SK-N-SH treated with all-trans-retinoic acid at 6 μM for 48 hours (cell line): Measurements from ENCODE around the gene C16orf95.

Source experiments
- ATAC-seq: fragments of 200-7000 bp; cut with Tn5 transposase; 3 replicates; pipeline ENCODE4 v1.9.1; 2020; ENCODE audit warnings: mild to moderate bottlenecking, moderate library complexity
- ARNTL ChIP-seq: fragments of 450-650 bp; formaldehyde crosslinking; IDR thresholded peaks from 2 replicates; pipeline ENCODE4 v1.5.0; 2020; ENCODE audit warnings: low read depth, mild to moderate bottlenecking, moderate library complexity, borderline replicate concordance
- BACH2 ChIP-seq: fragments of 250-450 bp; sonication (Bioruptor Pico); IDR thresholded peaks from 2 replicates; pipeline ENCODE4 v1.9.0; 2021; ENCODE audit warnings: mild to moderate bottlenecking, borderline replicate concordance
- CSDC2 ChIP-seq: fragments of 250-450 bp; sonication (Bioruptor Pico); IDR thresholded peaks from 2 replicates; pipeline ENCODE4 v1.5.0; 2020; ENCODE audit warnings: mild to moderate bottlenecking, moderate library complexity
- ESRRG ChIP-seq: fragments of 250-450 bp; sonication (Bioruptor Pico); IDR thresholded peaks from 2 replicates; pipeline ENCODE4 v1.6.1; 2021; ENCODE audit warnings: mild to moderate bottlenecking
- GLIS3 ChIP-seq: fragments of 250-450 bp; sonication (Bioruptor Pico); IDR thresholded peaks from 2 replicates; pipeline ENCODE4 v1.5.0; 2020; ENCODE audit warnings: mild to moderate bottlenecking, moderate library complexity
- ISL1 ChIP-seq: fragments of 250-450 bp; sonication (Bioruptor Pico); IDR thresholded peaks from 2 replicates; pipeline ENCODE4 v2.1.2; 2022; ENCODE audit warnings: mild to moderate bottlenecking, moderate library complexity
- OSR1 ChIP-seq: fragments of 250-450 bp; sonication (Bioruptor Pico); IDR thresholded peaks from 2 replicates; pipeline ENCODE4 v1.8.0; 2022; ENCODE audit warnings: moderate library complexity, mild to moderate bottlenecking, inconsistent platforms
- SNAI2 ChIP-seq: fragments of 250-450 bp; sonication (Bioruptor Pico); IDR thresholded peaks from 2 replicates; pipeline ENCODE4 v1.5.0; 2020; ENCODE audit warnings: mild to moderate bottlenecking, moderate library complexity
- TCF4 ChIP-seq: fragments of 250-450 bp; sonication (Bioruptor Pico); IDR thresholded peaks from 2 replicates; pipeline ENCODE4 v1.8.0; 2021; ENCODE audit warnings: mild to moderate bottlenecking, moderate library complexity, borderline replicate concordance
- TOX ChIP-seq: fragments of 250-450 bp; sonication (Bioruptor Pico); IDR thresholded peaks from 2 replicates; pipeline ENCODE4 v1.8.0; 2021; ENCODE audit warnings: mild to moderate bottlenecking, moderate library complexity, borderline replicate concordance
- ZC3H10 ChIP-seq: fragments of 250-450 bp; sonication (Bioruptor Pico); IDR thresholded peaks from 2 replicates; pipeline ENCODE4 v1.5.1; 2021; ENCODE audit warnings: mild to moderate bottlenecking, moderate library complexity
- ZFP3 ChIP-seq: fragments of 250-450 bp; sonication (Bioruptor Pico); IDR thresholded peaks from 2 replicates; pipeline ENCODE4 v1.5.0; 2020; ENCODE audit warnings: mild to moderate bottlenecking, moderate library complexity
- ZFP30 ChIP-seq: fragments of 450-650 bp; formaldehyde crosslinking; IDR thresholded peaks from 2 replicates; pipeline ENCODE4 v1.5.0; 2022; ENCODE audit warnings: mild to moderate bottlenecking, moderate library complexity
- ZNF565 ChIP-seq: fragments of 450-650 bp; formaldehyde crosslinking; conservative IDR thresholded peaks from 2 replicates; pipeline ENCODE4 v1.5.0; 2020; ENCODE audit warnings: low read depth, mild to moderate bottlenecking, moderate library complexity
- ZNF70 ChIP-seq: fragments of 450-650 bp; formaldehyde crosslinking; IDR thresholded peaks from 2 replicates; pipeline ENCODE4 v1.5.0; 2020; ENCODE audit warnings: mild to moderate bottlenecking, moderate library complexity
- ZNF8 ChIP-seq: fragments of 450-650 bp; formaldehyde crosslinking; IDR thresholded peaks from 2 replicates; pipeline ENCODE4 v1.5.0; 2020; ENCODE audit warnings: mild to moderate bottlenecking, moderate library complexity
- TF ChIP-seq, protein P1 (sequence below): fragments of 250-450 bp; sonication (Bioruptor Pico); IDR thresholded peaks from 2 replicates; pipeline ENCODE4 v1.5.1; 2020; ENCODE audit warnings: low read depth, mild to moderate bottlenecking, moderate library complexity
- TF ChIP-seq, protein P2 (sequence below): fragments of 250-450 bp; sonication (Bioruptor Pico); IDR thresholded peaks from 2 replicates; pipeline ENCODE4 v1.8.0; 2021; ENCODE audit warnings: low read depth, mild to moderate bottlenecking, moderate library complexity, borderline replicate concordance
- TF ChIP-seq, protein P3 (sequence below): fragments of 250-450 bp; sonication (Bioruptor Pico); IDR thresholded peaks from 2 replicates; pipeline ENCODE4 v1.5.0; 2020; ENCODE audit warnings: mild to moderate bottlenecking, moderate library complexity
- TF ChIP-seq, protein P4 (sequence below): fragments of 250-450 bp; sonication (Bioruptor Pico); IDR thresholded peaks from 2 replicates; pipeline ENCODE4 v1.8.0; 2020; ENCODE audit warnings: mild to moderate bottlenecking, moderate library complexity, borderline replicate concordance
- TF ChIP-seq, protein P5 (sequence below): fragments of 250-450 bp; sonication (Bioruptor Pico); IDR thresholded peaks from 2 replicates; pipeline ENCODE4 v1.5.1; 2021; ENCODE audit warnings: mild to moderate bottlenecking, moderate library complexity

Gene C16orf95

DNA sequence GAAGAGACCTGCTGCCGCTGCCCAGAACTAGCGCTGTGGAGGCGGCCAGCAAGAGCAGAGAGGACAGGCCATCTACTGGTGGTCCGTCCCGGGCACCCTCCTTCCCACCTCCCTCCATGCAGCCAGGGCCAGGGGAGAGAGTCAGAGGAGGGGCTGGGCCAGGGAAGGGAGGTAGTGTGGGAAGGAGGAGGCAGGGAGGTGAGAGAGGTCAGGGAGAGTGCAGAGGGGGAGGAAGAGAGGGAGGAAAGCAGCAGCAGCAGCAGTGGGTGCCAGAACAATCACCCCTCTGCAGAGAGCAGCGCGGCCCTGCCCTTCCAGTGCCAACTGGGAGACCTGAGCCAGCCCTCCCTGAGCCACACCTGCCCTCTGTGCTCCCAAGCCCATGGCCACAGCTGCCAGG, 6.6 kb downstream of the C16orf95 start:
- TF ChIP-seq SNAI2 (CRISPR knock-in tag) (no peak), ZFP3 (CRISPR knock-in tag) (no peak), ISL1 (CRISPR knock-in tag) (no peak)
- TF ChIP-seq, all 23 proteins: peak for 0
- no peak for ATAC-seq

DNA sequence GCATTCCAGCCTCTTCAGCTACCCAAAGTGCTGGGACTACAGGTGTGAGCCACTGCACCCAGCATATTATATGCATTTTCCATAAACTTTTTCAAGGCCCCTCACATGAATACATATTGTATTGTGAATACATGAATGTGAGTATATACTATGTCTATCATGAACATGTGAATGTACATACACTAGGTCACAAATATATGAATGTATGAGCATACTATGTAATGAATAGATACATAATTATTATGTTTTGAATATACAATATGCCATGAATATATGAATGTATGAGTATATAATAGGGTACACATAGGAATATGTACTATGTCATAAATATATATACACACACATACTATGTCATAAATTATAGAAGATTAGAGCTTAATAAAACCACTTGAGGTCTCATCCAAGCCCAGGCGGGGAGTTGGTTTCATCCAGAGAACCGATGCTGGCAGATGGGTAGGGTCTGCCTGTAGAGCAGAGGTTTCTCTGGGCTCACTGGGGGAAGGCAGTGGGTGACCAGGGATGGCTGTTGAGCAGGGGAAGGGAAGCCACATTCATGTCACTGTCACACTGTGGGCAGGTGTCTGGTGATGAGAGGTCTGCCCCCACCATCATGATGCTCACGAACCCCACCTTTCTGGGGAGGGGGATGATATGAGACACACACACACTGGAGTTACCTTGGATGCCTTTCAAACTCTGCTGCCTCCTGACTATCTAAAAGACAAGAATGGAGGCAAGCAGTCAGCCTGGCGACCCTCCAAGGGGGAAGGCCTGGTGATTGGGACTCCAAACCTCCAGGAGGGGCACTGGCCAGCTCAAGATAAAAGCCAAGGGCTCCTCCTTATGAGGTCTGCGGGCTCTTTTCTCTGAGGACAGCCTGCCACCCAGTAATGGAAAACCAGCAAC, 7.3 kb downstream of the C16orf95 start:
- ATAC-seq, result no peak
- TF ChIP-seq TCF4, result no peak
- TF ChIP-seq, protein P1, sequence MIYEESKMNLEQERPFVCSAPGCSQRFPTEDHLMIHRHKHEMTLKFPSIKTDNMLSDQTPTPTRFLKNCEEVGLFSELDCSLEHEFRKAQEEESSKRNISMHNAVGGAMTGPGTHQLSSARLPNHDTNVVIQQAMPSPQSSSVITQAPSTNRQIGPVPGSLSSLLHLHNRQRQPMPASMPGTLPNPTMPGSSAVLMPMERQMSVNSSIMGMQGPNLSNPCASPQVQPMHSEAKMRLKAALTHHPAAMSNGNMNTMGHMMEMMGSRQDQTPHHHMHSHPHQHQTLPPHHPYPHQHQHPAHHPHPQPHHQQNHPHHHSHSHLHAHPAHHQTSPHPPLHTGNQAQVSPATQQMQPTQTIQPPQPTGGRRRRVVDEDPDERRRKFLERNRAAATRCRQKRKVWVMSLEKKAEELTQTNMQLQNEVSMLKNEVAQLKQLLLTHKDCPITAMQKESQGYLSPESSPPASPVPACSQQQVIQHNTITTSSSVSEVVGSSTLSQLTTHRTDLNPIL (CRISPR knock-in tag), result no peak
- TF ChIP-seq ZNF70 (CRISPR knock-in tag), result no peak
- no peak for TF ChIP-seq ARNTL (CRISPR knock-in tag)
- TF ChIP-seq CSDC2, result no peak
- TF ChIP-seq BACH2 (CRISPR knock-in tag), result no peak
- TF ChIP-seq OSR1 (CRISPR knock-in tag), result no peak
- TF ChIP-seq ZNF565 (CRISPR knock-in tag), result no peak
- no peak for TF ChIP-seq ZNF8 (CRISPR knock-in tag)
- TF ChIP-seq ZFP3 (CRISPR knock-in tag), result no peak
- no peak for TF ChIP-seq ZC3H10 (CRISPR knock-in tag)
- no peak for TF ChIP-seq TOX
- TF ChIP-seq, protein P2, sequence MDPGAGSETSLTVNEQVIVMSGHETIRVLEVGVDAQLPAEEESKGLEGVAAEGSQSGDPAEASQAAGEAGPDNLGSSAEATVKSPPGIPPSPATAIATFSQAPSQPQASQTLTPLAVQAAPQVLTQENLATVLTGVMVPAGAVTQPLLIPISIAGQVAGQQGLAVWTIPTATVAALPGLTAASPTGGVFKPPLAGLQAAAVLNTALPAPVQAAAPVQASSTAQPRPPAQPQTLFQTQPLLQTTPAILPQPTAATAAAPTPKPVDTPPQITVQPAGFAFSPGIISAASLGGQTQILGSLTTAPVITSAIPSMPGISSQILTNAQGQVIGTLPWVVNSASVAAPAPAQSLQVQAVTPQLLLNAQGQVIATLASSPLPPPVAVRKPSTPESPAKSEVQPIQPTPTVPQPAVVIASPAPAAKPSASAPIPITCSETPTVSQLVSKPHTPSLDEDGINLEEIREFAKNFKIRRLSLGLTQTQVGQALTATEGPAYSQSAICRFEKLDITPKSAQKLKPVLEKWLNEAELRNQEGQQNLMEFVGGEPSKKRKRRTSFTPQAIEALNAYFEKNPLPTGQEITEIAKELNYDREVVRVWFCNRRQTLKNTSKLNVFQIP (CRISPR knock-in tag), result no peak
- no peak for TF ChIP-seq GLIS3 (CRISPR knock-in tag)

DNA sequence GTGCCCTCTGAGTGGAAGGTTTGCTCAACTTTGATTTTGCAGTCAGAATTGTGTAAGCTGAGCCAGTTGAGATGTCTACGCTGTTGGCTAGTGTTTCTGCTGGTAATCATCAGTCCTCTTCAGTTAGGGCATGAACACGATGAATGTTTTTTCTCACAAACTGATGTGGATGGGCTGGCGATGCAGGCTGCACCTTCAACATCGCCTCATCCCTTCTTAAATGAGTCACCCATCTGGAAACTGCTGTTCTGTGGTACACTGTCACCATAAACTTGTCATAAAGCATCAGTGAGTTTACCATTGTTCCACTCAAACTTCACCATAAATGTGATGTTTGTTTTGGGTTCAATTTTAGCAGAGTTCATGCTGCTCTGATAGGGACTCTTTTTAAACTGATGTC, 8.4 kb downstream of the C16orf95 start:
- no peak for ATAC-seq
- TF ChIP-seq, protein P3, sequence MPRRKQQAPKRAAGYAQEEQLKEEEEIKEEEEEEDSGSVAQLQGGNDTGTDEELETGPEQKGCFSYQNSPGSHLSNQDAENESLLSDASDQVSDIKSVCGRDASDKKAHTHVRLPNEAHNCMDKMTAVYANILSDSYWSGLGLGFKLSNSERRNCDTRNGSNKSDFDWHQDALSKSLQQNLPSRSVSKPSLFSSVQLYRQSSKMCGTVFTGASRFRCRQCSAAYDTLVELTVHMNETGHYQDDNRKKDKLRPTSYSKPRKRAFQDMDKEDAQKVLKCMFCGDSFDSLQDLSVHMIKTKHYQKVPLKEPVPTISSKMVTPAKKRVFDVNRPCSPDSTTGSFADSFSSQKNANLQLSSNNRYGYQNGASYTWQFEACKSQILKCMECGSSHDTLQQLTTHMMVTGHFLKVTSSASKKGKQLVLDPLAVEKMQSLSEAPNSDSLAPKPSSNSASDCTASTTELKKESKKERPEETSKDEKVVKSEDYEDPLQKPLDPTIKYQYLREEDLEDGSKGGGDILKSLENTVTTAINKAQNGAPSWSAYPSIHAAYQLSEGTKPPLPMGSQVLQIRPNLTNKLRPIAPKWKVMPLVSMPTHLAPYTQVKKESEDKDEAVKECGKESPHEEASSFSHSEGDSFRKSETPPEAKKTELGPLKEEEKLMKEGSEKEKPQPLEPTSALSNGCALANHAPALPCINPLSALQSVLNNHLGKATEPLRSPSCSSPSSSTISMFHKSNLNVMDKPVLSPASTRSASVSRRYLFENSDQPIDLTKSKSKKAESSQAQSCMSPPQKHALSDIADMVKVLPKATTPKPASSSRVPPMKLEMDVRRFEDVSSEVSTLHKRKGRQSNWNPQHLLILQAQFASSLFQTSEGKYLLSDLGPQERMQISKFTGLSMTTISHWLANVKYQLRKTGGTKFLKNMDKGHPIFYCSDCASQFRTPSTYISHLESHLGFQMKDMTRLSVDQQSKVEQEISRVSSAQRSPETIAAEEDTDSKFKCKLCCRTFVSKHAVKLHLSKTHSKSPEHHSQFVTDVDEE, result no peak
- TF ChIP-seq, protein P4, sequence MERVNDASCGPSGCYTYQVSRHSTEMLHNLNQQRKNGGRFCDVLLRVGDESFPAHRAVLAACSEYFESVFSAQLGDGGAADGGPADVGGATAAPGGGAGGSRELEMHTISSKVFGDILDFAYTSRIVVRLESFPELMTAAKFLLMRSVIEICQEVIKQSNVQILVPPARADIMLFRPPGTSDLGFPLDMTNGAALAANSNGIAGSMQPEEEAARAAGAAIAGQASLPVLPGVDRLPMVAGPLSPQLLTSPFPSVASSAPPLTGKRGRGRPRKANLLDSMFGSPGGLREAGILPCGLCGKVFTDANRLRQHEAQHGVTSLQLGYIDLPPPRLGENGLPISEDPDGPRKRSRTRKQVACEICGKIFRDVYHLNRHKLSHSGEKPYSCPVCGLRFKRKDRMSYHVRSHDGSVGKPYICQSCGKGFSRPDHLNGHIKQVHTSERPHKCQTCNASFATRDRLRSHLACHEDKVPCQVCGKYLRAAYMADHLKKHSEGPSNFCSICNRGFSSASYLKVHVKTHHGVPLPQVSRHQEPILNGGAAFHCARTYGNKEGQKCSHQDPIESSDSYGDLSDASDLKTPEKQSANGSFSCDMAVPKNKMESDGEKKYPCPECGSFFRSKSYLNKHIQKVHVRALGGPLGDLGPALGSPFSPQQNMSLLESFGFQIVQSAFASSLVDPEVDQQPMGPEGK (CRISPR knock-in tag), result no peak
- TF ChIP-seq ESRRG (CRISPR knock-in tag) (no peak), CSDC2 (no peak), ARNTL (CRISPR knock-in tag) (no peak), ZFP30 (no peak), ZFP3 (CRISPR knock-in tag) (no peak)
- TF ChIP-seq, protein P5, sequence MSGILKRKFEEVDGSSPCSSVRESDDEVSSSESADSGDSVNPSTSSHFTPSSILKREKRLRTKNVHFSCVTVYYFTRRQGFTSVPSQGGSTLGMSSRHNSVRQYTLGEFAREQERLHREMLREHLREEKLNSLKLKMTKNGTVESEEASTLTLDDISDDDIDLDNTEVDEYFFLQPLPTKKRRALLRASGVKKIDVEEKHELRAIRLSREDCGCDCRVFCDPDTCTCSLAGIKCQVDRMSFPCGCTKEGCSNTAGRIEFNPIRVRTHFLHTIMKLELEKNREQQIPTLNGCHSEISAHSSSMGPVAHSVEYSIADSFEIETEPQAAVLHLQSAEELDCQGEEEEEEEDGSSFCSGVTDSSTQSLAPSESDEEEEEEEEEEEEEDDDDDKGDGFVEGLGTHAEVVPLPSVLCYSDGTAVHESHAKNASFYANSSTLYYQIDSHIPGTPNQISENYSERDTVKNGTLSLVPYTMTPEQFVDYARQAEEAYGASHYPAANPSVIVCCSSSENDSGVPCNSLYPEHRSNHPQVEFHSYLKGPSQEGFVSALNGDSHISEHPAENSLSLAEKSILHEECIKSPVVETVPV (CRISPR knock-in tag), result no peak
